Neutrophil (primary cell): Measurements from ENCODE around the gene ANKRD6.

Experiments
- H3K27ac ChIP-seq: fragments of 200-600 bp; sonication (generic); 2 replicates; pipeline ENCODE4 v1.5.1; 2016; ENCODE audit warnings: mild to moderate bottlenecking, moderate library complexity
- H3K27me3 ChIP-seq: fragments of 200-600 bp; sonication (generic); 2 replicates; pipeline ENCODE4 v1.6.0; 2016; ENCODE audit warnings: mild to moderate bottlenecking
- H3K36me3 ChIP-seq: fragments of 200-600 bp; sonication (generic); 2 replicates; pipeline ENCODE4 v1.5.1; 2017
- H3K4me1 ChIP-seq, 2 experiments: fragments of 200-600 bp in 1 of 2; sonication (generic) in 1 of 2; 1 replicate in 1 of 2; 2 replicates in 1 of 2; pipeline versions ENCODE4 v1.5.1 to v1.6.1; 2013 to 2016; ENCODE audit warnings: low read depth in 1 of 2, low read length in 1 of 2, mild to moderate bottlenecking in 1 of 2, moderate library complexity in 1 of 2; ENCODE audit not compliant: control insufficient read depth in 1 of 2, insufficient read depth in 1 of 2
- H3K4me3 ChIP-seq, 2 experiments: fragments of 200-600 bp in 1 of 2; sonication (generic) in 1 of 2; 1 replicate in 1 of 2; 2 replicates in 1 of 2; pipeline ENCODE4 v1.5.1; 2013 to 2016; ENCODE audit warnings: low read depth in 1 of 2, low read length in 1 of 2, mild to moderate bottlenecking in 1 of 2, moderate library complexity in 1 of 2
- H3K9me3 ChIP-seq: fragments of 200-600 bp; sonication (generic); 2 replicates; pipeline ENCODE4 v1.5.1; 2016
- TF ChIP-seq, protein P1 (sequence below): fragments of 200-600 bp; sonication (generic); IDR thresholded peaks from 2 replicates; pipeline ENCODE4 v1.5.1; 2016; ENCODE audit warnings: antibody characterized with exemption

Gene ANKRD6

GRCh38 chr6:89475101-89475500 is 42.1 kb downstream of the ANKRD6 start:
- Histone ChIP-seq H3K4me1 (peaks cover 0 to 9% of the 10 kb centered on the region in 2 experiments), H3K9me3 (no peaks in the 10 kb centered on the region), H3K27ac (no peak overlapping the region), H3K4me3 (no peak overlapping the region), H3K27me3 (no peaks in the 10 kb centered on the region), H3K36me3 (no peaks in the 10 kb centered on the region)
- TF ChIP-seq, protein P1, sequence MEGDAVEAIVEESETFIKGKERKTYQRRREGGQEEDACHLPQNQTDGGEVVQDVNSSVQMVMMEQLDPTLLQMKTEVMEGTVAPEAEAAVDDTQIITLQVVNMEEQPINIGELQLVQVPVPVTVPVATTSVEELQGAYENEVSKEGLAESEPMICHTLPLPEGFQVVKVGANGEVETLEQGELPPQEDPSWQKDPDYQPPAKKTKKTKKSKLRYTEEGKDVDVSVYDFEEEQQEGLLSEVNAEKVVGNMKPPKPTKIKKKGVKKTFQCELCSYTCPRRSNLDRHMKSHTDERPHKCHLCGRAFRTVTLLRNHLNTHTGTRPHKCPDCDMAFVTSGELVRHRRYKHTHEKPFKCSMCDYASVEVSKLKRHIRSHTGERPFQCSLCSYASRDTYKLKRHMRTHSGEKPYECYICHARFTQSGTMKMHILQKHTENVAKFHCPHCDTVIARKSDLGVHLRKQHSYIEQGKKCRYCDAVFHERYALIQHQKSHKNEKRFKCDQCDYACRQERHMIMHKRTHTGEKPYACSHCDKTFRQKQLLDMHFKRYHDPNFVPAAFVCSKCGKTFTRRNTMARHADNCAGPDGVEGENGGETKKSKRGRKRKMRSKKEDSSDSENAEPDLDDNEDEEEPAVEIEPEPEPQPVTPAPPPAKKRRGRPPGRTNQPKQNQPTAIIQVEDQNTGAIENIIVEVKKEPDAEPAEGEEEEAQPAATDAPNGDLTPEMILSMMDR = no peak

- no peaks in the 10 kb centered on the region for H3K36me3 ChIP-seq
- no peaks in the 10 kb centered on the region for H3K9me3 ChIP-seq
- TF ChIP-seq, protein P1 = no peak
- H3K4me3 ChIP-seq = no peak overlapping the region
- H3K27ac ChIP-seq = no peak overlapping the region
- no peaks in the 10 kb centered on the region for H3K27me3 ChIP-seq
- peaks cover 0 to 9% of the 10 kb centered on the region in 2 experiments for H3K4me1 ChIP-seq
Measured at GRCh38 chr6:89475634-89476033, 42.7 kb downstream of the ANKRD6 start.

DNA sequence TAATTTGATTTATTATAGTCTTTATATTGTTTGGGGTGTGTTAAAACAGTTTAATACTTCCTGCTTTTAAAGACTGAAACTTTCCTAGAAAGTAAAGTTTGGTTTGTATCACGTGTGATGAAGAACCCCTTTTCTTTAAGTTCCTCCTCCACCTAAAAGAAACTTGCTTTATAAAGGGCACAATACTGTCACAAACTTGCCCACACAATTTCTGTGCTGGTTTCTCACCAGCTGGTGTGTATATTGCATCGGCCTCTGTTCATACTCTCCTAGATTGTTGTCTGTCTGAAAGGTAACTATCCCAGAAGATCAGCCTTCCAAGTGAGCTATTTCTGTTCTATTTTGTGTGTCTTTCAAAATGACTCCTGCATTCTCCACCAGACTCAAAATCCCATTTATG is 46.9 kb downstream of the ANKRD6 start:
- no peaks in the 10 kb centered on the region for H3K36me3 ChIP-seq
- H3K9me3 ChIP-seq = no peaks in the 10 kb centered on the region
- no peak overlapping the region for H3K4me3 ChIP-seq
- H3K27ac ChIP-seq = no peak overlapping the region
- no peaks in the 10 kb centered on the region for H3K27me3 ChIP-seq
- H3K4me1 ChIP-seq = peaks cover 0 to 9% of the 10 kb centered on the region in 2 experiments
- TF ChIP-seq, protein P1 = no peak

GRCh38 chr6:89481695-89482094 is 48.7 kb downstream of the ANKRD6 start:
- Histone ChIP-seq H3K4me3 (no peak overlapping the region), H3K9me3 (no peaks in the 10 kb centered on the region), H3K36me3 (no peaks in the 10 kb centered on the region), H3K4me1 (no peaks in the 10 kb centered on the region), H3K27me3 (no peaks in the 10 kb centered on the region), H3K27ac (no peak overlapping the region)
- TF ChIP-seq, protein P1 = no peak

DNA sequence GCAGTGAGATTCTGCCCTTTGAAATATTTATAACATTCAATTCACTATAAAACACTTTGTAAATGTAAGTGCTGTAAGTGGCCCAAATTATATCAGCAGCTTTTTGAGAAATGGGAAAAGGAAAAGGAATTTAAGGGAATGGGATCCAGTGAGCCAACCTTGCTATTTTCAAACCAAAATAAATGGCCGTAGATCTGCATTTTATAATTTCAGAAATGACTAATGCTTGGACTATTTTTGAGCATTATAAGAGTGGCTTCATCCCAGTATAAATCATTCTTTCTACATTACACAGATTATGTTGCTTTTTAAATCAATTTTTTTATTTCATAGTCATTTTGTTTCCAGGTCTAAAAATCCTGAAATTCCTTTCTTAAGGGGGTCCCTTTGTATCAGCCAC is 49.2 kb downstream of the ANKRD6 start:
- no peak overlapping the region for H3K4me3 ChIP-seq
- TF ChIP-seq, protein P1 = no peak
- H3K9me3 ChIP-seq = no peaks in the 10 kb centered on the region
- no peaks in the 10 kb centered on the region for H3K4me1 ChIP-seq
- no peak overlapping the region for H3K27ac ChIP-seq
- H3K36me3 ChIP-seq = no peaks in the 10 kb centered on the region
- no peaks in the 10 kb centered on the region for H3K27me3 ChIP-seq

- H3K4me1 ChIP-seq = no peaks in the 10 kb centered on the region
- H3K9me3 ChIP-seq = no peaks in the 10 kb centered on the region
- no peaks in the 10 kb centered on the region for H3K36me3 ChIP-seq
- no peak overlapping the region for H3K27ac ChIP-seq
- no peaks in the 10 kb centered on the region for H3K27me3 ChIP-seq
- TF ChIP-seq, protein P1 = no peak
- no peak overlapping the region for H3K4me3 ChIP-seq
Measured at GRCh38 chr6:89483111-89483720, 50.3 kb downstream of the ANKRD6 start.
